Measurements from ENCODE around the gene GALNT3.

GRCh38 chr2:165697748-165698443 lies 96.2 kb downstream of the GALNT3 start:
- TF ChIP-seq ARID3A (IDR thresholded peaks at IDR 0.05; ENCODE audit: borderline replicate concordance, low read depth, low read length), result no peak
- no peak for TF ChIP-seq ZNF431 (CRISPR knock-in tag; IDR thresholded peaks at IDR 0.05)
- TF ChIP-seq PATZ1 (CRISPR knock-in tag; IDR thresholded peaks at IDR 0.05; ENCODE audit: borderline replicate concordance), result no peak
- TF ChIP-seq CTCF (IDR thresholded peaks at IDR 0.05 in 2 of 3, conservative IDR thresholded peaks at IDR 0.05 in 1 of 3; ENCODE audit: insufficient read depth in 2 of 3, low read depth in 1 of 3, low read length in 3 of 3), result no peak
